ENCODE results near the gene SRC.

- TF ChIP-seq EZH2 (IDR thresholded peaks at IDR 0.05) (no peak), CTCF (IDR thresholded peaks at IDR 0.05) (no peak), EZH2phosphoT487 (IDR thresholded peaks at IDR 0.05) (no peak)
Measured at GRCh38 chr20:37380864-37381579, 35.1 kb downstream of the SRC start.
